ACC112 (cell line): ENCODE measurements around the gene NPY5R.

ENCODE experiments used
- H2AFZ ChIP-seq: fragments of 200-600 bp; sonication (generic); one replicate; pipeline ENCODE4 v1.6.0; 2017; ENCODE audit warnings: antibody characterized with exemption, low read length; ENCODE audit not compliant: unreplicated experiment
- H3K27ac ChIP-seq: fragments of 200-600 bp; sonication (generic); 2 replicates; pipeline ENCODE4 v1.5.1; 2014; ENCODE audit warnings: low read depth, mild to moderate bottlenecking, antibody characterized with exemption, low read length, moderate library complexity
- H3K27me3 ChIP-seq: fragments of 200-600 bp; sonication (generic); 2 replicates; pipeline ENCODE4 v1.6.1; 2014; ENCODE audit warnings: mild to moderate bottlenecking, antibody characterized with exemption, low read length, moderate library complexity, mixed read lengths; ENCODE audit not compliant: insufficient read depth
- H3K36me3 ChIP-seq: fragments of 200-600 bp; sonication (generic); 2 replicates; pipeline ENCODE4 v1.6.1; 2016; ENCODE audit warnings: mild to moderate bottlenecking, antibody characterized with exemption, low read length, moderate library complexity, mixed read lengths; ENCODE audit not compliant: insufficient read depth
- H3K4me1 ChIP-seq: fragments of 200-600 bp; sonication (generic); one replicate; pipeline ENCODE4 v1.6.1; 2016; ENCODE audit warnings: low read length, mixed read lengths; ENCODE audit not compliant: insufficient read depth, unreplicated experiment, control insufficient read depth
- H3K4me3 ChIP-seq: fragments of 200-600 bp; sonication (generic); 2 replicates; pipeline ENCODE4 v1.5.1; 2014; ENCODE audit warnings: mild to moderate bottlenecking, low read depth, low read length
- H3K79me2 ChIP-seq: fragments of 200-600 bp; sonication (generic); one replicate; pipeline ENCODE4 v1.6.0; 2016; ENCODE audit warnings: low read length; ENCODE audit not compliant: control insufficient read depth, unreplicated experiment, insufficient read depth

The NPY5R gene

GRCh38 chr4:163384926-163385325 is 41.2 kb downstream of the NPY5R start:
- Histone ChIP-seq H3K27ac (no peak overlapping the region), H3K79me2 (no peaks in the 10 kb centered on the region)

GRCh38 chr4:163385466-163385865 is 41.8 kb downstream of the NPY5R start:
- Histone ChIP-seq H3K27me3 (peaks cover 10% of the 10 kb centered on the region; the same call in 1 of the 2 replicates), H3K79me2 (no peaks in the 10 kb centered on the region), H3K4me1 (no peaks in the 10 kb centered on the region), H3K36me3 (no peaks in the 10 kb centered on the region), H3K27ac (no peak overlapping the region), H2AFZ (no peak overlapping the region), H3K4me3 (no peak overlapping the region)

More at GRCh38 chr4:163384926-163385325, 41.2 kb downstream of the NPY5R start:
- no peak overlapping the region for H2AFZ ChIP-seq
- no peak overlapping the region for H3K4me3 ChIP-seq
- peaks cover 10% of the 10 kb centered on the region; the same call in 1 of the 2 replicates for H3K27me3 ChIP-seq
- H3K36me3 ChIP-seq: no peaks in the 10 kb centered on the region
- H3K4me1 ChIP-seq: no peaks in the 10 kb centered on the region

GRCh38 chr4:163391756-163392155 is 48.1 kb downstream of the NPY5R start:
- no peaks in the 10 kb centered on the region for H3K79me2 ChIP-seq

GRCh38 chr4:163392328-163392727 is 48.6 kb downstream of the NPY5R start:
- no peaks in the 10 kb centered on the region; the same call in 1 of the 2 replicates for H3K27me3 ChIP-seq
- no peaks in the 10 kb centered on the region for H3K36me3 ChIP-seq
- no peak overlapping the region for H3K4me3 ChIP-seq
- no peaks in the 10 kb centered on the region for H3K4me1 ChIP-seq
- no peak overlapping the region for H2AFZ ChIP-seq
- no peak overlapping the region for H3K27ac ChIP-seq
- H3K79me2 ChIP-seq: no peaks in the 10 kb centered on the region

More at GRCh38 chr4:163391756-163392155, 48.1 kb downstream of the NPY5R start:
- Histone ChIP-seq H2AFZ (no peak overlapping the region), H3K4me3 (no peak overlapping the region), H3K36me3 (no peaks in the 10 kb centered on the region), H3K27me3 (no peaks in the 10 kb centered on the region; the same call in 1 of the 2 replicates), H3K27ac (no peak overlapping the region), H3K4me1 (no peaks in the 10 kb centered on the region)

- Histone ChIP-seq H3K79me2 (no peaks in the 10 kb centered on the region), H3K27ac (no peak overlapping the region), H3K4me1 (no peaks in the 10 kb centered on the region), H3K4me3 (no peak overlapping the region), H2AFZ (no peak overlapping the region), H3K27me3 (no peaks in the 10 kb centered on the region), H3K36me3 (no peaks in the 10 kb centered on the region)
These were observed 49.8 kb downstream of the NPY5R start for GRCh38 chr4:163393471-163393870.

- no peaks in the 10 kb centered on the region for H3K79me2 ChIP-seq
- H3K36me3 ChIP-seq: no peaks in the 10 kb centered on the region
- peak overlapping the region; percentile 77; the same call in 1 of the 2 replicates for H3K4me3 ChIP-seq
- H3K27me3 ChIP-seq: no peaks in the 10 kb centered on the region
- H3K27ac ChIP-seq: no peak overlapping the region
- H2AFZ ChIP-seq: no peak overlapping the region
- no peaks in the 10 kb centered on the region for H3K4me1 ChIP-seq
These were observed 51.4 kb downstream of the NPY5R start for GRCh38 chr4:163395055-163395454.

- Histone ChIP-seq H2AFZ (peak overlapping the region; percentile 93), H3K4me3 (peak overlapping the region; percentile 77)
These were observed 52.1 kb downstream of the NPY5R start for GRCh38 chr4:163395758-163396157.

GRCh38 chr4:163398238-163398637 is 54.5 kb downstream of the NPY5R start:
- H3K4me1 ChIP-seq: no peaks in the 10 kb centered on the region
- no peaks in the 10 kb centered on the region for H3K36me3 ChIP-seq
- H3K27ac ChIP-seq: no peak overlapping the region
- no peak overlapping the region for H2AFZ ChIP-seq
- H3K79me2 ChIP-seq: no peaks in the 10 kb centered on the region
- 0 out of 2 replicates have a peak, but pooled peaks cover 4% of the 10 kb centered on the region for H3K27me3 ChIP-seq
- no peak overlapping the region for H3K4me3 ChIP-seq

More at GRCh38 chr4:163395758-163396157, 52.1 kb downstream of the NPY5R start:
- Histone ChIP-seq H3K36me3 (no peaks in the 10 kb centered on the region), H3K27ac (0 out of 2 replicates have a peak overlapping the region, but pooled peaks have one; percentile 8), H3K27me3 (no peaks in the 10 kb centered on the region), H3K4me1 (no peaks in the 10 kb centered on the region), H3K79me2 (no peaks in the 10 kb centered on the region)

- Histone ChIP-seq H3K4me3 (no peak overlapping the region), H3K27me3 (peaks cover 26% of the 10 kb centered on the region; the same call in 1 of the 2 replicates), H2AFZ (no peak overlapping the region), H3K27ac (no peak overlapping the region), H3K36me3 (no peaks in the 10 kb centered on the region), H3K79me2 (no peaks in the 10 kb centered on the region), H3K4me1 (no peaks in the 10 kb centered on the region)
These were observed 57.2 kb downstream of the NPY5R start for GRCh38 chr4:163400911-163401310.
